ENCODE results near the gene GCN1. TPM values are rescaled to one million over a fixed set of nuclear protein-coding genes. Genes with fewer than 3 reads are reported as not detected.

GCN1 gene
- total RNA-seq, 6 donors from 2014 or later, result 48.1 to 140 (median 69.6) TPM

DNA sequence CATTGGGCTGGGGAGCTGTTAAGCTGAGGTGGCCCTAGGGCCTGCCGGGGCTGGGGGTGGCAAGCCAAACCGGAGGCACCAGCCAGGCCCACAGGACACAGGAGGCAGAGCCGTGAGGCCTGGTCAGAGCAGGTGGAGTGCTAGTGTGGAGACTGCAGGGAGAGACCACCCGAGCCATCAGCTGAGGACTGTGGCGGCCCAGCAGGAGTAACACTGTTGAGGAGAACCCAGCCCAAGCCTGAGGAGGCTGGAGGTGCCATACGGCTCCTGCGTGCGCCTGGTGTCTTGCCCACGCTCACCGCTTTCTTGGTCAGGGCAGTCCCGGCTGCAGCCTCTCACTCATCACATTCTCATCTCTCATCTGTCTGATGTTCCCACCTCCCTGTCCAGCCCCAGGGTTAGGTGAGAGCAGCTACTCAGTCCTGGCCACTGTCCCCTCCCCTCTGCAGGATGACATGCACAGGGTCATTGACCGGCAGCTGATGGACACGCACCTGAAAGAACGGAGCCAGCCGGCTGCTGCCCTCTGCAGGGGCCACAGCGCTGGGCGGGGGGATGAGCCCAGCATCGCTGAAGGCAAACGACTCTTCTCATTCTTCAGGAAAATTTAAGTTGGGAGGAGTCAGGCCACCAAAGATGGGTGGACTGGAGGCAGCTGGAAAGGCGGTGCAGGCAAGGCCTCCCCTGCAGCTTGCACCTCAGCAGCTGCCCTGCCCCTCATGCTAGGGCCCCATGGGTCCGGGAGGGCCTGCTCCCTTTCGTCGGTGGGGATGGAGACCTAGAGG is 101.8 kb downstream of the GCN1 start:
- WGBS, 2 donors, result 92% methylated on average over 19 to 20 of the region's 23 CpGs
- ATAC-seq (ENCODE audit: low FRiP score in 2 of 2), result no peak

DNA sequence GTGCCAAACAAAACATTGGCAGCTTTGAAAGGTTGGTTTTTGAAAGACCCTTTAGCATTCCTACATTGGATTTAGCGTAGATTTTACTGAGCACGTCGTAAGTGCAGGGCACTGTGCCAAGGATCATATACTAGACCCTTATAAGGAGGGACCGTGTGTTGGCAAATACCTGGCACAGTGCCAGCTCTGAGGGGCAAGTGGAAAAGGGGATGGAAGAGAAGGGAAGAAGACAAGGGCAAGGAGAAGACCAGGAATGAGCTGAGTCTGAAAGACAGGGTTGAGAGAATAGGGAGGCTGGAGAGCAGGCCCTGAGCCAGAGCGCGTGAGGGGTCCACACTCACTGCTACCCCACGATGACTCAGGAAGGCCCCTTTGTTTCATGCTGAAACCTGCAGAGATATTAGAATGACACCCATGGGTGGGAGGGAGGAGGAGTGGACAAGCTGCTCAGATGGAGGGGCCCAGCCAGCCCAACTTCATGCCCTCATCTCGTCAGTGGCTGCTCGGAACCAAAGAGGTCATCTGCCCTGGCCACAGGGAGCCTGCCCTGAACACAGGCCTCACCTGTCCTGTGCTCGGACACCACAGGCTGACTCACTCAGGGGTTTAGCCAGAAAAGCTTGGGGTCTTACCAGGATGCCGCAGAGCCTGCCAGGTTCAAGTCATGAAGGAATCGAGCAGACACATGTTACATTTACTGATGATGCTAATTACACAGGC is 103.0 kb downstream of the GCN1 start:
- peaks cover 0 to 44% (median 32%) of the 10 kb centered on the region in 4 donors for H3K36me3 ChIP-seq
- no peak for ATAC-seq (ENCODE audit: low FRiP score in 2 of 2)
- no peaks in the 10 kb centered on the region for H3K27me3 ChIP-seq
- H3K9me3 ChIP-seq, result no peaks in the 10 kb centered on the region
- H3K4me3 ChIP-seq, result no peak overlapping the region
- H3K4me1 ChIP-seq, result peaks cover 8 to 12% (median 11%) of the 10 kb centered on the region in 4 donors
- H3K27ac ChIP-seq, result no peak overlapping the region
- no peak for DNase-seq
- WGBS, 2 donors, result 77 to 79% methylated on average over 9 to 12 of the region's 12 CpGs
- TF ChIP-seq POLR2AphosphoS5 (IDR thresholded peaks at IDR 0.05) (no peak), EP300 (IDR thresholded peaks at IDR 0.05) (no peak), POLR2A (IDR thresholded peaks at IDR 0.05) (no peak)
- TF ChIP-seq, protein P1, sequence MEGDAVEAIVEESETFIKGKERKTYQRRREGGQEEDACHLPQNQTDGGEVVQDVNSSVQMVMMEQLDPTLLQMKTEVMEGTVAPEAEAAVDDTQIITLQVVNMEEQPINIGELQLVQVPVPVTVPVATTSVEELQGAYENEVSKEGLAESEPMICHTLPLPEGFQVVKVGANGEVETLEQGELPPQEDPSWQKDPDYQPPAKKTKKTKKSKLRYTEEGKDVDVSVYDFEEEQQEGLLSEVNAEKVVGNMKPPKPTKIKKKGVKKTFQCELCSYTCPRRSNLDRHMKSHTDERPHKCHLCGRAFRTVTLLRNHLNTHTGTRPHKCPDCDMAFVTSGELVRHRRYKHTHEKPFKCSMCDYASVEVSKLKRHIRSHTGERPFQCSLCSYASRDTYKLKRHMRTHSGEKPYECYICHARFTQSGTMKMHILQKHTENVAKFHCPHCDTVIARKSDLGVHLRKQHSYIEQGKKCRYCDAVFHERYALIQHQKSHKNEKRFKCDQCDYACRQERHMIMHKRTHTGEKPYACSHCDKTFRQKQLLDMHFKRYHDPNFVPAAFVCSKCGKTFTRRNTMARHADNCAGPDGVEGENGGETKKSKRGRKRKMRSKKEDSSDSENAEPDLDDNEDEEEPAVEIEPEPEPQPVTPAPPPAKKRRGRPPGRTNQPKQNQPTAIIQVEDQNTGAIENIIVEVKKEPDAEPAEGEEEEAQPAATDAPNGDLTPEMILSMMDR (IDR thresholded peaks at IDR 0.05), result no peak

More for the DNA sequence above, 101.8 kb downstream of the GCN1 start:
- no peaks in the 10 kb centered on the region for H3K9me3 ChIP-seq
- peaks cover 0 to 2% (median under 1%) of the 10 kb centered on the region in 4 donors for H3K4me1 ChIP-seq
- TF ChIP-seq, protein P1 (IDR thresholded peaks at IDR 0.05), result no peak
- H3K4me3 ChIP-seq, result no peak overlapping the region
- no peak for DNase-seq
- H3K27ac ChIP-seq, result no peak overlapping the region
- H3K27me3 ChIP-seq, result no peaks in the 10 kb centered on the region
- peaks cover 5 to 56% (median 42%) of the 10 kb centered on the region in 4 donors for H3K36me3 ChIP-seq

DNA sequence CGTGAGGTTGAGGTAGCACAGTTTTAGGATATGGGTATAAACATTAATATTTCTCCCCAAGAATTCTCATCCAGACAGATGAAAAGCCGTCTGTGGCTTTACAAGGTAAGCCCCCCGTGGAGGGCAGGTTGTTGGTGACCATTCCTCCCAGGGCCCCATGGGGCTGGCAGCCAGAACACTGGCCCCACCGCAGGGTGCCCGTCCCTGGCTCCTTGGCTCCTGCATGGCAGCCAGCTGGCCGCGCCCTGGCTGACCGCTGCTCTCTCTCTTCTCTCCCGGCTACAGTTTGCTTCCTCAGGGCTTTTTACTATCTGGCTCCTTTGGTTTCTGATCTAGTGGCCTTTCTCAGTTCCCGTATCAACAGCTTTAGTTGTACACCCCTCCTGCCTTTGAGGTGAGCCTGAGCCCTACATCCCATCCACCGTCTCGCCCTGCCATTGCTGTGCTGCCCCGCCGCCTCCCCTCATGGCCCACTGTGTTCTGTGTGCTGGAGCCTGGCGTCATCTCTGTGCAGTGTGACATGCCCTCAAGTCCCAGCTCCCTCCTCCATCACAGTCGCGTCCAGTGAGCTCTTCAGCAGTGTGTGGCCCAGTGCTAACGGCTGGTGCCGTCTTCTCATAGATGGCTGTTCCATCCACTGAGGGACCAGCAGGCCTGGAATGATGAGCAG is 103.8 kb downstream of the GCN1 start:
- TF ChIP-seq POLR2AphosphoS5 (IDR thresholded peaks at IDR 0.05) (no peak), EP300 (IDR thresholded peaks at IDR 0.05) (no peak), POLR2A (IDR thresholded peaks at IDR 0.05) (no peak)
- TF ChIP-seq, protein P1 (IDR thresholded peaks at IDR 0.05), result no peak
- WGBS, 2 donors, result 89 to 92% methylated on average over 17 to 19 of the region's 19 CpGs
- H3K27ac ChIP-seq, result no peak overlapping the region
- H3K4me1 ChIP-seq, result peaks cover 9 to 17% (median 14%) of the 10 kb centered on the region in 4 donors
- no peak overlapping the region for H3K4me3 ChIP-seq
- ATAC-seq (ENCODE audit: low FRiP score in 2 of 2), result no peak
- DNase-seq, result no peak
- no peaks in the 10 kb centered on the region for H3K9me3 ChIP-seq
- H3K36me3 ChIP-seq, result peaks cover 0 to 36% (median 25%) of the 10 kb centered on the region in 4 donors
- H3K27me3 ChIP-seq, result no peaks in the 10 kb centered on the region

DNA sequence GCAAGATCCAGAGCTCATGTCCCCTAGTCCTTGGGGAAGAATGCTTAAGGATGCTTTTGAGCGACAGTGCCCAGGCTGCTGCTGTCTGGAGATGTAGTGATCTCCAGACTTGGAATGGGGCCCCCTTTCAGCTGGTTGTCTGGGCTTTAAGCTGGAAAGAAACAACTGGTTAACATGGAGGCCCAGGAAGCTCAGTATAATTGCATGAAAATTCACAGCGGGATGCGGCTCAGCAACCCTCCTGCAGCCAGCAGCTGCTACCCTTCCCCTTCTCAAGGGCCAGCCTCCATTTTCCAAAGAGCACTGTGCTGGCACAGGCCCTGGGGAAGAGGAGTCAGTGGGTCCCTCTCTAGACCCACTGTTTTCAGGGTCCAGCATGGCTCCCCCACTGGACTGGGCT is 104.3 kb downstream of the GCN1 start:
- Histone ChIP-seq H3K9me3 (no peaks in the 10 kb centered on the region), H3K36me3 (peaks cover 0 to 30% (median 20%) of the 10 kb centered on the region in 4 donors), H3K27ac (no peak overlapping the region), H3K4me1 (peaks cover 9 to 17% (median 14%) of the 10 kb centered on the region in 4 donors), H3K4me3 (no peak overlapping the region), H3K27me3 (no peaks in the 10 kb centered on the region)
- no peak for DNase-seq
- no peak for ATAC-seq (ENCODE audit: low FRiP score in 2 of 2)
- WGBS, 2 donors, result 86 to 95% methylated on average over 1 to 3 of the region's 3 CpGs
- TF ChIP-seq POLR2AphosphoS5 (IDR thresholded peaks at IDR 0.05) (no peak), POLR2A (IDR thresholded peaks at IDR 0.05) (no peak), EP300 (IDR thresholded peaks at IDR 0.05) (no peak)
- TF ChIP-seq, protein P1 (IDR thresholded peaks at IDR 0.05), result no peak

All from upper lobe of left lung (tissue), 6 donors.